HL-60/S4 (cell line): ENCODE data around the gene ZNF581.

Experiments
- in situ Hi-C: fragments of 300-500 bp; cut with MboI; formaldehyde crosslinking; loops from 2 replicates; pipeline ENCODE4 v1.14.3; 2022; ENCODE audit warnings: low sequenced_read_pairs

ZNF581 gene, protein sequence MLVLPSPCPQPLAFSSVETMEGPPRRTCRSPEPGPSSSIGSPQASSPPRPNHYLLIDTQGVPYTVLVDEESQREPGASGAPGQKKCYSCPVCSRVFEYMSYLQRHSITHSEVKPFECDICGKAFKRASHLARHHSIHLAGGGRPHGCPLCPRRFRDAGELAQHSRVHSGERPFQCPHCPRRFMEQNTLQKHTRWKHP

GRCh38 chr19:55643003-55643886, at the start of gene ZNF581:
TSS of gene ZNF581 (plus strand) at chr19:55643649. CDS start at chr19:55644572, 923 bp downstream.
- in situ Hi-C loops, result no loop called here

- in situ Hi-C loops, result no loop called here
Observed at GRCh38 chr19:55594996-55595545, 48.4 kb upstream of the ZNF581 start.

- in situ Hi-C loops, result no loop called here
Observed at GRCh38 chr19:55596304-55596703, 47.1 kb upstream of the ZNF581 start.

GRCh38 chr19:55597501-55597921, 45.9 kb upstream of the ZNF581 start:
- in situ Hi-C loops, result no loop called here

DNA sequence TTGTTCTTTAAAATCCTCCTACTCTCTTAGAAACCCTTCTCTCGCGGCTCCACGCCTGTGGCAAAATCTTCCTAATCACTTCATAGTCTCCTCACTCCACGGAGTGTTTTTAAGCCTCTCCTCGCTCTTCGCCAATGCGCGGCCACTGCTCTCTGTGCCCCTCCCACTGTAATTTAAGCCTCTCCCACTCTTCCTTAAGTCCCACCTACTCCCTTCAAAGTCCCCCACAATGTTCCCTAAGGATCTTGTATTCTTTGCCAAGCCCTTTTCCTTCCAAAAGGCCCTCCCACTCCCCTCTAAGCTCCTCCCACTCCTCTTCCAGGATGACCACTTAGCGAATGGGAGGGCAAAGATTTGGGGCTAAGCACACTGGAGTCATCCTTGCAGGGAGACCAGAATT, 45.4 kb upstream of the ZNF581 start:
- in situ Hi-C loops, result no loop called here

- in situ Hi-C loops, result no loop called here
Observed at GRCh38 chr19:55598719-55599467, 44.6 kb upstream of the ZNF581 start.

GRCh38 chr19:55599468-55599841, 44.0 kb upstream of the ZNF581 start, which contains the start of gene FIZ1:
TSS of gene FIZ1 (minus strand) at chr19:55599517. CDS start at chr19:55597865, 1,652 bp downstream.
- in situ Hi-C loops, result no loop called here

DNA sequence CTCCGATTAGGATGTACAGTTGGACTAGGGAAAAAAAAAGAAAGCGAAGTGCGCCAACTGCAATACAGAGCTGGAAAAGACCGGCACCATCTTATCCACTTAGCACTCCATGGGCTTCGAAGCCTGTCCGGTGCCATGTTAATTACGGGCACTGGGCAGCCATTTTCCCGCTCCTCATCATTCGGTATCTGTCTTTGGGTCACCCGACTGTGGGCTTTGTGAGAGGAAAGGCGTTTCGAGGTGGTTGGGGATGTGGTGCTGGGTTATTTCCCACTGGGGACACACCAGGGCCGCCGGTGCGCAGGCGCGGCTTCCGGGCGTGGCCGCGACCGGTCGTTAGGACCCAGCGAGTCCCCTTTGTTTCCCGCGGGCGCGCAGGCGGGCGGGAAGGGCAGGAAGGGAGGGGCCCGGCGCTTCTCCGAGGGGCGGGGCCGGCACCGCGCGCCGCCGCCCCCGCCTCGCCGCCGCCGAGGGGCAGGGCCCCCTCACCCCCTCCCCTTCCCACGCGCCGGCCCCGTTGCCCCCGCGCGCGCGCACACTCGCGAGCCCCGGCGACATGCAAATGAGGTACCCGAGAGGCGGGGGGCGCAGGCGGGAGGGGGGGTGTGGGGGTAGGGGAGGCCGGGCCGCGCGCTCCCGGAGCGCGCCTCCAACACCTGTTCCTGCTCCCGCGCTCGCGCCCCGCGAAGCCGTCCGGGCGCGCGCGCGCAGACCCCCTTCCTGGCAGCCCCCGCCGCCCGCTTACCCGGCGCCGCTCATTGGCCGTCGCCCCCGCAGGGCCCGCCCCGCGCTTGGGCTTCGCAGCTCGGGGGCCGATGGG, 43.4 kb upstream of the ZNF581 start, which contains the start of gene ZNF524:
ZNF524 (plus strand) TSS at position 447 of the 820 bp plus-strand sequence. CDS start 1,825 bp downstream, outside the sequence.
- in situ Hi-C loops, result no loop called here

DNA sequence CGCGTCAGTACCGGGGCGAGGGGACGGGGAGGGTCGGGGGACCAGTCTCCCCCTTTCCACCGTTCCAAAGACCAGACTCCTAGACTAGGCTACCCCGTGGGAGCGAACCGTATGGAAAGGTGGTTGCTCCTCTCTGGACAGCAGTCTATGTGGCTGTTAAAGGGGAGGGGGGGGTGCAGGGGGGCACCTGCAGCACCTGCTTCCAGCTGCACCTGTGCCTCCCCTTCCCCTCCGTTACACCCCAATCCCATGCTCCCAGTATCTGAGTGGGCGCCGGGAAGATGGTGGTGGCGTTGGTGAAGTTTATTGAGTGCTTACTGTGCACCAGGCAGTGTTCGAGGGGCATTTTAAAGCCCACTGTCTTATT, 42.8 kb upstream of the ZNF581 start:
- in situ Hi-C loops, result no loop called here

DNA sequence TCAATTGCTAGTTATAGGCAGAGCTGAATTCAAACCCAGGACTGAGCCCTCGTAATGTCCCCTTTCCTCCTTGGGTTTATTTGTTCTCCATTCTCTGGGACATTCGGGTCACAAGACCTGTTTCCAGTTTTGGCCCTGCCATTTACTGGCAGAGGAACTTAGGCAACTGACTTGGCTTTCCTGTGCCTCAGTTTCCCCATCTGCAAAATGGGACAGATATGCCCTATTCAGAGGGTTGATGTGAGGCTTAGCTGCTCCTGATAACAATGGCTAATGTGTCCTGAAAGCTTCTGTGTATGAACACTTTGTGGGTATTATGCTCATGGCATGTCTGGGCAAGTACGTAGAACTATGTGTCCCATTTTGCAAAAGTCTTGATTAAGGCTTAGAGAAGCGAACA, 42.4 kb upstream of the ZNF581 start:
- in situ Hi-C loops, result no loop called here

DNA sequence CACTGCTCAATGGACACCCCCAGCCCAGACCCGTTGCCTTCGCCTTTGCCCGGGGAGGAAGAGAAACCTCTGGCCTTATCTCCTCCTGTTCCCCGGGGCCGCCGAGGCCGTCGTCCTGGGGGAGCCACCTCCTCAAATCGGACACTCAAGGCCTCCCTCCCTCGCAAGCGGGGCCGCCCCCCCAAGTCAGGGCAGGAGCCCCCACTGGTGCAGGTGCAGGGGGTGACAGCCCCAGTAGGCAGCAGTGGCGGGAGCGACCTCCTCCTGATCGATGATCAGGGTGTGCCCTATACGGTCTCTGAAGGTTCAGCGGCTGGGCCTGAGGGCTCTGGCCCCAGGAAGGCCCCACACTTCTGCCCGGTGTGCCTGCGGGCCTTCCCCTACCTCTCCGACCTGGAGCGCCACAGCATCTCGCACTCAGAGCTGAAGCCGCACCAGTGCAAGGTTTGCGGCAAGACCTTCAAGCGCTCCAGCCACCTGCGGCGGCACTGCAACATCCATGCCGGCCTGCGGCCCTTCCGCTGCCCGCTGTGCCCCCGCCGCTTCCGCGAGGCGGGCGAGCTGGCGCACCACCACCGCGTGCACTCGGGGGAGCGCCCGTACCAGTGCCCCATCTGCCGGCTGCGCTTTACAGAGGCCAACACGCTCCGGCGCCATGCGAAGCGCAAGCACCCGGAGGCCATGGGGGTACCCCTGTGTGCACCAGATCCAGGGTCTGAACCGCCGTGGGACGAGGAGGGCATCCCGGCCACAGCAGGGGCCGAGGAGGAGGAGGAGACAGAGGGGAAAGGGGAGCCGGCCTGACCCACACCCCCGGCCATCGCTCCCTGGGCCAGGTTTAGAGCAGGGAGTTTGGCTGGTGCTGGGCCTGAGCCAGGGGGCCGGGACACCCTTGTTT, 41.1 kb upstream of the ZNF581 start:
- in situ Hi-C loops, result no loop called here

GRCh38 chr19:55603115-55603514, 40.3 kb upstream of the ZNF581 start:
- in situ Hi-C loops, result no loop called here

- in situ Hi-C loops, result no loop called here
Observed at GRCh38 chr19:55603581-55604292, 39.7 kb upstream of the ZNF581 start.

- in situ Hi-C loops, result no loop called here
Observed at GRCh38 chr19:55605207-55605636, 38.2 kb upstream of the ZNF581 start.

DNA sequence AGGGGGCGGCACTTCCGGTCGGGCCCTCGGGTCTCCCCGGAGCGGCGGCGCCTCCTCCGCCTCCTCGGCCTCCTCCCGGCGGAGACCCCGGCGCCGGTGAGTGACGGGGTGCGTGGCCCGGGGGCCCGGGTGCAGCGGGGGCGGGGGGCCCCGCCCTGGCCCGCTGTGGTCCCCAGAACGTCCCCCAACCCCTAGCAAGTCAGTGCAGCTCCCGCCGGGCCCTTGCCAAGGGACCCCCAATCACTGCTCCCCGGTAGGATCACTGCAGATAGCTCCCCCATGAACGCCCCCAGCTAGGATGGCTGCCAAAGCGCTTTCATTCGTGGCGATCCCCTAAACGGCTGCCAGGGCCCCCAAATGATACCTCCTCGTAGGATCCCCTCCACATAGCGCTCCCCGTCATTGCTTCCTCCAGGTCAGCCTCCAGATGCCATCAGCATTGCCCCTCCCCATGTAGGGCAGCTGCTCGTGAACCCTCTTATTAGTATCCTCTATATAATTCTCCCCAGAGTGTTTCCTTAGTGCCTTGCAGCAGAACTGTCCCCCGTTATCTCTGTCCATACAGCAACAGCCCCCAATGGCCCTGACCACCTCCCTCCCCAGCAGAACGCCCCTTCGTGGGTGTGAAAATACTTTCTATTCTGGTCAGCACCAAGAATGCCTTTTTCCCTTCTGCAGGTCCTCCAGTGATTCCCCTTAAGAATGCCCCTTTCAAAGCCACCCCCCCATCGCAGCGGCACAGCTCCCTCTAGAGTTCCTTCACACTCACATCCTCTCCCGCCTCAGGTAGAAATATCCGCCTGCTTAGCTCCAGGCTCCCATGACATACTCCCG, 37.6 kb upstream of the ZNF581 start, which contains the start of gene ZNF865:
ZNF865 (plus strand) TSS at position 11 of the 834 bp plus-strand sequence. CDS start 7,972 bp downstream, outside the sequence.
- in situ Hi-C loops, result no loop called here

DNA sequence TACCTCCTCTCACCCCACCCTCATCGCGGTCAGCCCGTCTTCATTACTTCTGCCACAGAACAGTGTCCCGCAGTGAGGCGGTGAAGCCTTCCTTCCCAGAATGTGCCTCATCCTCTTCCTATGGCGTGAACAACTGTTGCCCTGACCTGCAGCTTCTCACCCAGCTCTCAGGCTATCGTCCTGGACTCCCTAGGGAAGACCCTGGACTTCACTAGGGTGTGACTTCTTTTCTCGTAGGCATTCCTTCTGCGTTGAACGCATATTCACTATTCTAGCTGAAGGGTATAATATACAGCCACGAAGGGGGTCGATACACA, 37.0 kb upstream of the ZNF581 start:
- in situ Hi-C loops, result no loop called here

- in situ Hi-C loops, result no loop called here
Observed at GRCh38 chr19:55606817-55607216, 36.6 kb upstream of the ZNF581 start.

- in situ Hi-C loops, result no loop called here
Observed at GRCh38 chr19:55609326-55609725, 34.1 kb upstream of the ZNF581 start.
